T-helper 9 cell (primary cell): ENCODE data around the gene MOG.
A peak's percentile ranks its signal among the peaks of the same experiment; 100 is the strongest.
"Not testable (repeated sequence)": the region's sequence is repeated elsewhere in the genome, so short reads cannot be mapped to it uniquely, and the experiment has no call there.

ENCODE experiments used
- DNase-seq: peaks from one replicate; pipeline ENCODE4 v3.0.0-alpha.2; 2020

Gene MOG

DNA sequence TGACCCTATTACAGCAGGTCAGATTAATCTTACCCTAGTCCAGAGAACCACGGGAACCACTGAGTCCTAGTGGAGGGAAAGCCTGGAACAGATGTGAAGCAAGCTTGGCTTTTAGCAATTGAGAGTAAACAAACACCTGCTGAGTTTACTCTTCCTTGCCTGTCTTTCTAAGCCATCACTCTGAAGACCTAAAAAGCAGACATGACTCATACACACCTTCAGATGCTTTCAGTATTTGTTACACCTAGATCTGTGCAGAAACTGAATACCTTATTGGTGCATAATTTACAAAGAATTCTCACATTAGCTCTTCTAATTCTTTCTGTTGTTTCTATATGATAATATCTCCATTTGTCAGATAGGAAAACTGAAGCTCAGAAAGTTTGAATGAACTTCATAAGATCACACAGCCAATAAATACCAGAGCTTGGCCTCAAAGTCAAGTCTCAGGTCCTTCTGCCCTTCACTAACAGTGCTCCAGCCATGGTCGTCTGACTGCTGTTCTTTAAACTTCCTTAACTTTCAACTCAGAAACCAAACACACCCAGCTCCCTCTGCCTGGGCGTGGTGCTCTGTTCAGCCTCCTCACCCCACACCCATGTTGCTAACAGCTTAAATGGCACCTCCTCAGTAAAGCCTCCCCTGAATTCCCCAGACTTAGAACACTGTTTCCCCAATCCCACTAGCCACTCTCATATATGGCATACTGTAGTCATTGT is 15.3 kb upstream of the MOG start:
- no peak for DNase-seq

DNA sequence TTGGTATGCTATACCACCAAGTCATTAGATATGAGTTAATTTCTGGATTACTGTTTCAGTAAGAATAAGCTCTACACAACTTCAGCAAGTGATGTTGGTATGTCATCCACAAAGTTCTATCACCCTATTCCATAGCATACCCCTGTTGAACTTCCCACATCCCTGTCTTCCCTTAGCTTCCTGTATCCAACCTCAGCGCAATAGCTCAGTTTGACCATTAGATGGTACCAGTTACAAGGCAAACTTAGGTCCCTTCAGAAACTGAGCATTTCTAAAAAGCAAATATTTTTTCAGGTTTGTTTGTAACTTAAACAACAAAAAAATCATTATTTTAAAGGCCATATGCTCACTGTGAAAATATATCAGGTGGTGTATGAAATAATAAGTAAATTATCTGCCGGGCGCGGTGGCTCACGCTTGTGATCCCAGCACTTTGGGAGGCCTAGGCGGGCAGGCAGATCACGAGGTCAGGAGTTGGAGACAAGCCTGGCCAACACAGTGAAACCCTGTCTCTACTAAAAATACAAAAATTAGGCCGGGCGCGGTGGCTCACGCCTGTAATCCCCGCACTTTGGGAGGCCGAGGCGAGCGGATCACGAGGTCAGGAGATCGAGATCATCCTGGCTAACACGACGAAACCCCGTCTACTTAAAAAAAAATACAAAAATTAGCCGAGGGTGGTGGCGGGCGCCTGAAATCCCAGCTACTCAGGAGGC is 8.8 kb upstream of the MOG start:
- no peak for DNase-seq

DNA sequence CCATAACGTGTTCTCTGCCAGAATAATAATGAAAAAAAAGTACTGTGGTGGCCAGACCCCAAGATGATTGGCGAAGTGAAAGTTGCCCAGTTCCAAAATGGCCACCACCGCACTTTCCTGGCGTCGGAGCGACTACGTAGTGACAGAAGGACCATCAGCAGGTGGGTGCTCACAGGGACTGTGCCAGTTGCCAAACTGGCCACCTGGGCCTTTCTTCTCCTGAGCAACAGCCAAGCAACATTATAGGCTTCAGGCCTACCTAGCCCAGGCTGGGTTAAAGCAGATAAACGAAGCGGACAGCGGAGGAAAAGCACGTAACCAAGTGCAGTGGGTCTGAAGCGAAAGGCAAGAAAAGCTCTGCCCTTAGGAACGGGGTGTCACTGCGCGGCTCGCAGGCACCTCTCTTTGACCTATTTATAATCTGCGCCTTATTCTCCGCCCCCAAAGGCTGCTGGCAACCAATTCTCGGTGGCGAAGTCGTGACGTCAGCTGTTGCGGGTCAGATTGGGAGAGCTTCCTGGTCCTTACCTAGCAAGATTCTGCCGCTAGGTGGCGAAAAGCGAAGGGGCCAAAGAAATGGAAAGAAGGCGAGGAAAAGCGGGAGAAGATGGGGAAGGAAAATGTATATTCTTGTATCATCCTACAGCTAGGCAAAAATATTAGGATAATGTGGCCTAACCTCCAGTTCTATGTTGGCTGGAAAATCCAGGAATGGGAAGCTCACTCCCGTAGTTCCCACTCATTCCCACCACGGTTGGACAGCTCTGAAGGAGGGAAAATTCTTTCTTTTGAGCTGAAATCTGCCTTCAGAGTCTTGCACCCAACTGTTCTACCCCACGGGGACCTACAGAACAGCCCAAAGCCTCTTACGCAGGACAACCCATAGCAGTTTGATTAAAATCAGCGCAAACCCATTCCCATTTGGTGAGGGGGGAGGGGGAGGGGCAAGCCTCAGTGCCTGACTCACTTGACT is 6.9 kb upstream of the MOG start:
- DNase-seq = peak; percentile 99

DNA sequence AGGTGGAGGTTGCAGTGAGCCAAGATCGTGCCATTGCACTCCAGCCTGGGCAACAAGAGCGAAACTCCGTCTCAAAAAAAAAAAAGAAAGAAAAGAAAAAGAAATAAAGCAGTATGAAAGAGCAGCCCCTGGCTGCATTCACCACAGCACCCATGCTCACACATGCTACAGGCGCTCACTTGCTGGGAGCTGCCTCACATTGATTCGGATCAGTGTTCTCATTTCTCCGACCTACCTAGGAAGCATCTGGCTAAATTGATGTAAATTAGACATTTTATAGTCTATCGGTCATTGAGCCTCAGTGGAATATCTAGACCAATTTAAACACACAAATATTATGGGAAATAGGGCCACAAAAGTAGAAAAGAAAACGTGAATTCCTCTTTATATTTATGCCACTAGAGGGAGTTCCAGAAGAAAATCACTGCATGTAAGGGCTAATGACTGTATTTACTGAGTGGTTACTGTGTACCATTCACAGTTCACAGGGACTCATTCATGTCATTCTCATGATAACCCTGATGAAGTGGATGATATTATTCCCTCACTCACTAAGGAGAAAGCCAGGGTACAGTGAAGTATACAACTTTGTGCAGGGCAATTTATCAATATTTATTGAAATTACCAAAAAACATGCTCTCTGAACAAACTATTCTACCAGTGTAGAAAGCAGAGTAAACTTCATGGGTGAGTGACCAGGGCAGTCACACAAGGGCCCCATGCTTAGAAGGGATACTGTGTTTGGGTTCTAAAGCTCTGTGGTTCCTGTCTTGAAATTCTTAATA is 5.3 kb upstream of the MOG start:
- no peak for DNase-seq

GRCh38 chr6:29652198-29652584 is 4.7 kb upstream of the MOG start:
- DNase-seq = no peak

GRCh38 chr6:29653452-29654038 is 3.3 kb upstream of the MOG start:
- peak; percentile 27 for DNase-seq

- DNase-seq = no peak
Measured at GRCh38 chr6:29655658-29656057, 1.2 kb upstream of the MOG start.

DNA sequence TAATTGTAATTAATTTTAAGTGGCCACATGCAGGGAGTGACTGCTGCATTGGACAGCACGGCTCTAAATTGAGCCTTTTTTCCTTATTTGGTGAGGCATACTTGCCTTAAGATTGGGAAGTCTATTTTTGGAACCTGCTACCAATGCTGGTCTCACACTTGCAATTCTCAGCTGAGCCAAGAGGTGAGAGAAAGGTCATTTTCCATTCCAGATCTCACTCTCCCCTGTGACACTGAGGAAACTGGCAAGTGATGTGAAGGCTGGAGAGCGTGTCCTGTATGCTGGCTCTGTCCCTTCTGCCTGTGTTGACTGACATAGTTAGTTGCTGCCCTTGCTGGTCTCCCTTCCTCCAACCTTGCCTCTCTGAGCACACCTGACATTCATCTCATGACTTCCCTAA is 735 bp upstream of the MOG start:
- no peak for DNase-seq

- DNase-seq = no peak
Measured at GRCh38 chr6:29661071-29661470, 4.2 kb downstream of the MOG start.

DNA sequence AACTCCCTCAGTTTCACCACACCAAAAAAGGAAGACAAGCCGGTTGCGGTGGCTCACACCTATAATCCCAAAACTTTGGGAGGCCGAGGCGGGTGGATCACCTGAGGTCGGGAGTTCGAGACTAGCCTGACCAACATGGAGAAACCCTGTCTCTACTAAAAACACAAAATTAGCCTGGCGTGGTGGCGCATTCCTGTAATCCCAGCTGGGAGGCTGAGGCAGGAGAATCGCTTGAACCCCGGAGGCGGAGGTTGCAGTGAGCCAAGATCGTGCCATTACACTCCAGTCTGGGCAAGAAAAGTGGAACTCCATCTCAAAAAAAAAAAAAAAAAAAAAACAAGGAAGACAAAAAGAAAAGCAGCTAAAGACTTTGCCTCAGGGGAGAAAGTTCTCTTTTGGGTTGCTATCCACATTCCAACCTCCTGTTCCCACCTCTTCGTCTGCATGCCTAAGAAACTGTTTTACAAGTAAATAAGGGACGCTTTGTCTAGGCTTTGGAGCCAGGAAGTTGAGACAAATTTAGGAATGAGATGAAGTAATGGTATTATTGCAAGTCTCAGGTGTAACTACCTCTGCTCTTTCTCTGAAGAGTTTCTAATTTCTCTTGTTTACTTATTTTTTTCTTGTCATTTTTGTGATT is 4.7 kb downstream of the MOG start:
- DNase-seq = not testable (repeated sequence)

- DNase-seq = no peak
Measured at GRCh38 chr6:29663300-29664042, 6.6 kb downstream of the MOG start.

- no peak for DNase-seq
Measured at GRCh38 chr6:29665942-29666825, 9.3 kb downstream of the MOG start.

GRCh38 chr6:29666826-29667130 is 9.9 kb downstream of the MOG start:
- no peak for DNase-seq

- DNase-seq = no peak
Measured at GRCh38 chr6:29667158-29667557, 10.3 kb downstream of the MOG start.

DNA sequence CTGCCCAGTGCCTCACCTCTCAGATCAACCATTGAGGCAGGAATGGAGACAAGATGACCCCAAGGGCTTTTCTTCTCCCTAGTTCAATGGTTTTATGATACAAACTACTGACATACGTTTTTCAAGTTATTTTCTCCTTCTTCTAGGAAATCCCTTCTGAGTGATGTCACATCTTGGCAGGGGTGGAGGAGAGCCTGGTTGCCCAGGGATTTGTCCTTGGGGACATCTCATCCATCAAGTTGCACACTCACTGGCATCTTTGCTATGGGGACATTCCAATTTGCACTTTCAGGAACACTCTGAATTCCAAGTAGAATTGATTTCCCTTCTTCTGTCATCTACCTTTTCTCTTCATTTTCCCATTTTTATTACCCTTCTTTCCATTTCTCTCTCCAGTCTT is 14.1 kb downstream of the MOG start:
- no peak for DNase-seq

DNA sequence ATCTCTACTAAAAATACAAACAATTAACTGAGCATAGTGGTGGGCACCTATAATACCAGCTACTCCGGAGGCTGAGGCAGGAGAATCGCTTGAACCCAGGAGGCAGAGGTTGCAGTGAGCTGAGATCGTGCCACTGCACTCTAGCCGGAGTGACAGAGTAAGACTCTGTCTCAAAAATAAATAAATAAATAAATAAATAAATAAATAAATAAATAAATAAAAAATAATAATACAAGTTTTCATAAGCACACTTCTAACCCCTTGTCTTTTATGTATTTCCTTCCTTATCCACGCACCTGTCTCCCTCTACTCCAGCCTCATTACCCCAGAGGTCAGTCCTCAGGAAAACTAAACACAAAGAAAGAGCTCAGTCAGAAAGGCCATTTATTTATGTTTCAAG is 15.2 kb downstream of the MOG start:
- DNase-seq = not testable (repeated sequence)

DNA sequence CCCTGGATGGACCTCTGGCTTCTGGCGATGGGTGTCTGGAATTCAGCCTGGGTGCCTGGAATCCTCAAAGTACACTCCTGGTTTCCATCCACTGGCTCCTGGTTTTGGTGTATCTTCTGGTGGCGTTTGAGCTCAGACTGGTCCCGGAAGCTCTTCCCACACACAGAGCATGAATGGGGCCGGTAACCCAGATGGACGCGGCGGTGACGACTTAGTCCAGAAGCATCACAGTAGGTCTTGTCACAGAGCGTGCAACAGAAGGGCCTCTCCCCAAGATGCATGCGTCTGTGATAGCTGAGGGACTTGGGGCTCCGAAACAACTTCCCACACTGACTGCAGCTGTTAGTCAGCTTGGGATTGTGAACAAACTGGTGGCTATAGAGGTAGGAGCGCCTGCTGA is 16.3 kb downstream of the MOG start:
- DNase-seq = no peak

DNA sequence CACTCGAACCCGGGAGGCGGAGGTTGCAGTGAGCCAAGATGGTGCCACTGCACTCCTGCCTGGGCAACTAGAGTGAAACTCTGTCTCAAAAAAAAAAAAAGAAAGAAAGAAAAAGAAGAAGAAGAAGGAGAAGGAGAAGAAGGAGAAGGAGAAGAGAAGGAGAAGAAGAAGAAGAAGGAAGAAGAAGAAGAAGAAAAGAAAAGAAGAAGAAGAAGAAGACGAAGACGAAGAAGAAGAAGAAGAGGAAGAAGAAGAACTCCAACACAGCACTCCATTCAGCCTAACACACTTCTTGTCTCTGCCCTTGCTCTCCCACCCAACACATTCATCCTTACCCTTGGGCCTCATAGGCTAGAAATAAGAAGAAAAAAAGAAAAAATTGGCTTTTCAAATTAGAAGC is 17.1 kb downstream of the MOG start:
- DNase-seq = no peak

- no peak for DNase-seq
Measured at GRCh38 chr6:29675561-29675960, 18.7 kb downstream of the MOG start.

- no peak for DNase-seq
Measured at GRCh38 chr6:29676981-29677601, 20.2 kb downstream of the MOG start.
